Astrocyte of the hippocampus (primary cell): ENCODE measurements around the gene ARHGEF19.
"Not testable (repeated sequence)": the region's sequence is repeated elsewhere in the genome, so short reads cannot be mapped to it uniquely, and the experiment has no call there.

Source experiments
- DNase-seq: peaks from one replicate; pipeline ENCODE4 v3.0.0; 2011; ENCODE audit warnings: low read depth, low spot score

Gene ARHGEF19

GRCh38 chr1:16166117-16166516 lies 46.3 kb downstream of the ARHGEF19 start:
- DNase-seq = no peak

GRCh38 chr1:16165548-16165947 lies 46.9 kb downstream of the ARHGEF19 start:
- no peak for DNase-seq

GRCh38 chr1:16165073-16165364 lies 47.4 kb downstream of the ARHGEF19 start:
- no peak for DNase-seq

- DNase-seq = peak; percentile 93
Observed at GRCh38 chr1:16164213-16165072, 48.0 kb downstream of the ARHGEF19 start.

- DNase-seq = not testable (repeated sequence)
Observed at GRCh38 chr1:16163608-16164212, 48.7 kb downstream of the ARHGEF19 start.

- no peak for DNase-seq
Observed at GRCh38 chr1:16162163-16162822, 50.2 kb downstream of the ARHGEF19 start.

GRCh38 chr1:16161717-16162116 lies 50.7 kb downstream of the ARHGEF19 start:
- no peak for DNase-seq

- DNase-seq = no peak
Observed at GRCh38 chr1:16158993-16159831, 53.2 kb downstream of the ARHGEF19 start.

- DNase-seq = no peak
Observed at GRCh38 chr1:16158025-16158424, 54.4 kb downstream of the ARHGEF19 start.

GRCh38 chr1:16156848-16157495 lies 55.5 kb downstream of the ARHGEF19 start:
- no peak for DNase-seq

GRCh38 chr1:16155537-16156410 lies 56.7 kb downstream of the ARHGEF19 start, which contains the start of gene EPHA2:
Gene EPHA2 (minus strand): TSS chr1:16156069. CDS start chr1:16155932, 137 bp downstream.
- DNase-seq = peak; percentile 98

GRCh38 chr1:16153999-16154673 lies 58.3 kb downstream of the ARHGEF19 start:
- DNase-seq = no peak

- DNase-seq = peak; percentile 58
Observed at GRCh38 chr1:16153096-16153998, 59.1 kb downstream of the ARHGEF19 start.

GRCh38 chr1:16152481-16153087 lies 59.9 kb downstream of the ARHGEF19 start:
- DNase-seq = peak; percentile 84

- no peak for DNase-seq
Observed at GRCh38 chr1:16151995-16152384, 60.5 kb downstream of the ARHGEF19 start.

- DNase-seq = peak; percentile 69
Observed at GRCh38 chr1:16151196-16151994, 61.1 kb downstream of the ARHGEF19 start.

- DNase-seq = no peak
Observed at GRCh38 chr1:16150508-16150907, 61.9 kb downstream of the ARHGEF19 start.
